Keratinocyte (primary cell): ENCODE data around the gene AMN.

Experiments used
- CTCF ChIP-seq, 3 experiments: IDR thresholded peaks in 1 of 3; conservative IDR thresholded peaks in 1 of 3; optimal IDR thresholded peaks in 1 of 3; 2 replicates in 2 of 3; 3 replicates in 1 of 3; pipeline versions ENCODE3 to v1.5.1; 2011; ENCODE audit warnings: low read length in 3 of 3, mild to moderate bottlenecking in 3 of 3, moderate library complexity in 2 of 3, control low read depth in 1 of 3, inconsistent platforms in 1 of 3; ENCODE audit not compliant: insufficient read depth in 2 of 3; ENCODE audit errors: extremely low read depth in 1 of 3
- EZH2 ChIP-seq: IDR thresholded peaks from one replicate; pipeline ENCODE4 v1.6.1; 2012; ENCODE audit warnings: inconsistent platforms, mild to moderate bottlenecking, low read length, moderate library complexity

- TF ChIP-seq CTCF (optimal IDR thresholded peaks at IDR 0.05 in 1 of 3, IDR thresholded peaks at IDR 0.05 in 1 of 3, conservative IDR thresholded peaks at IDR 0.05 in 1 of 3; ENCODE audit: extremely low read depth in 1 of 3, insufficient read depth in 2 of 3, low read length in 3 of 3) (no peak), EZH2 (no peak)
Measured at GRCh38 chr14:102962111-102962627, 39.7 kb downstream of the AMN start.
